H1 (cell line): Measurements from ENCODE around the gene KNDC1. TPM values are rescaled to one million over a fixed set of nuclear protein-coding genes. Genes with fewer than 3 reads are reported as not detected.

Experiments used
- CTCF ChIA-PET: fragments of 300-600 bp; sonication (Branson Sonifier 250); formaldehyde crosslinking; loops from one replicate; lab custom pipeline; 2021; ENCODE audit not compliant: partially characterized antibody; lab: Charles Lee
- POLR2A ChIA-PET: fragments of 300-600 bp; sonication (Branson Sonifier 250); formaldehyde crosslinking; loops from one replicate; lab custom pipeline; 2021; ENCODE audit warnings: inconsistent platforms; ENCODE audit not compliant: partially characterized antibody; lab: Charles Lee
- DNase-seq, 2 experiments: peaks; one replicate each; pipeline versions ENCODE4 v3.0.0 to v3.0.0-alpha.2; 2010 to 2022; ENCODE audit warnings: low spot score in 2 of 2, low read depth in 1 of 2, mixed read lengths in 1 of 2
- FAIRE-seq: peaks from 2 replicates; lab custom pipeline; 2011; peaks lifted over from hg19 to GRCh38; lab: Jason Lieb, UNC
- H2AFZ ChIP-seq: 2 replicates; pipeline ENCODE4 v1.8.1; 2012; ENCODE audit warnings: low read length, inconsistent platforms
- H2AK5ac ChIP-seq: 2 replicates; pipeline ENCODE4 v1.6.1; 2013; ENCODE audit warnings: low read depth, low read length
- H2BK120ac ChIP-seq: replicated peaks from 2 replicates; pipeline ENCODE3; 2013; ENCODE audit warnings: low read depth, low read length, inconsistent platforms
- H2BK12ac ChIP-seq: 2 replicates; pipeline ENCODE4 v1.6.1; 2013; ENCODE audit warnings: low read depth, low read length
- H2BK15ac ChIP-seq: 2 replicates; pipeline ENCODE4 v1.6.1; 2013; ENCODE audit warnings: low read length
- H2BK20ac ChIP-seq: 2 replicates; pipeline ENCODE4 v1.6.1; 2013; ENCODE audit warnings: low read length
- H2BK5ac ChIP-seq: 2 replicates; pipeline ENCODE4 v1.6.1; 2013; ENCODE audit warnings: low read depth, low read length
- H3K14ac ChIP-seq: 2 replicates; pipeline ENCODE4 v1.6.1; 2013; ENCODE audit warnings: inconsistent platforms; ENCODE audit not compliant: insufficient read length
- H3K18ac ChIP-seq: 2 replicates; pipeline ENCODE4 v1.6.1; 2013; ENCODE audit warnings: low read length; ENCODE audit errors: extremely low read depth
- H3K23ac ChIP-seq: 2 replicates; pipeline ENCODE4 v1.6.1; 2013; ENCODE audit warnings: inconsistent platforms; ENCODE audit not compliant: insufficient read length
- H3K23me2 ChIP-seq: 2 replicates; pipeline ENCODE4 v1.6.1; 2013; ENCODE audit warnings: low read depth, low read length
- H3K27ac ChIP-seq: 2 replicates; pipeline ENCODE4 v1.6.1; 2011; ENCODE audit warnings: low read depth, low read length, inconsistent platforms
- H3K27me3 ChIP-seq, 4 experiments: replicated peaks in 1 of 4; 1 replicate in 1 of 4; 2 replicates in 3 of 4; pipeline versions ENCODE4 v1.6.1 to v1.8.1; 2011 to 2013; ENCODE audit warnings: low read length in 3 of 4, mild to moderate bottlenecking in 3 of 4, inconsistent platforms in 2 of 4, mixed read lengths in 2 of 4, moderate library complexity in 1 of 4; ENCODE audit not compliant: control insufficient read depth in 3 of 4, insufficient read depth in 3 of 4; ENCODE audit errors: extremely low read depth in 1 of 4
- H3K36me3 ChIP-seq, 4 experiments: 2 replicates each; pipeline versions ENCODE4 v1.6.1 to v1.8.1; 2011 to 2013; ENCODE audit warnings: mild to moderate bottlenecking in 4 of 4, low read length in 3 of 4, moderate library complexity in 2 of 4, control low read depth in 1 of 4, inconsistent platforms in 1 of 4; ENCODE audit not compliant: insufficient read depth in 4 of 4, control insufficient read depth in 2 of 4
- H3K4ac ChIP-seq: replicated peaks from 2 replicates; pipeline ENCODE3; 2013; ENCODE audit warnings: low read length, low read depth, mixed read lengths, inconsistent platforms; ENCODE audit not compliant: insufficient read length
- H3K4me1 ChIP-seq, 4 experiments: replicated peaks in 1 of 4; 1 replicate in 1 of 4; 2 replicates in 3 of 4; pipeline versions ENCODE4 v1.6.1 to v1.8.1; 2011 to 2013; ENCODE audit warnings: low read length in 3 of 4, inconsistent platforms in 2 of 4, mixed read lengths in 1 of 4; ENCODE audit not compliant: insufficient read depth in 4 of 4, control insufficient read depth in 3 of 4
- H3K4me2 ChIP-seq, 2 experiments: 2 replicates each; pipeline versions ENCODE4 v1.6.1 to v1.8.1; 2011 to 2013; ENCODE audit warnings: low read depth in 2 of 2, low read length in 2 of 2, control low read depth in 1 of 2, inconsistent platforms in 1 of 2, mild to moderate bottlenecking in 1 of 2; ENCODE audit not compliant: insufficient read depth in 1 of 2
- H3K4me3 ChIP-seq, 4 experiments: fragments of 200-600, 300-600 bp in 1 of 4; sonication (generic), shearing (Covaris generic), sonication (Bioruptor Twin) in 1 of 4; 2 replicates each; pipeline versions ENCODE4 v1.5.1 to v1.8.1; 2011 to 2016; ENCODE audit warnings: low read length in 4 of 4, low read depth in 3 of 4, control low read depth in 2 of 4, inconsistent platforms in 2 of 4, mild to moderate bottlenecking in 2 of 4, mixed read lengths in 1 of 4, moderate library complexity in 1 of 4; ENCODE audit not compliant: insufficient read depth in 2 of 4; ENCODE audit errors: extremely low read depth in 1 of 4
- H3K56ac ChIP-seq: replicated peaks from 2 replicates; pipeline ENCODE3; 2013; ENCODE audit warnings: low read depth, mild to moderate bottlenecking, mixed read lengths, low read length, inconsistent platforms; ENCODE audit not compliant: insufficient read length
- H3K79me1 ChIP-seq: 2 replicates; pipeline ENCODE4 v1.6.1; 2013; ENCODE audit warnings: low read depth, low read length, control low read depth
- H3K79me2 ChIP-seq, 2 experiments: 2 replicates each; pipeline versions ENCODE4 v1.6.1 to v1.8.1; 2012 to 2013; ENCODE audit warnings: low read length in 2 of 2, mild to moderate bottlenecking in 2 of 2, inconsistent platforms in 1 of 2; ENCODE audit not compliant: insufficient read depth in 2 of 2, control insufficient read depth in 1 of 2
- H3K9ac ChIP-seq, 4 experiments: replicated peaks in 1 of 4; 1 replicate in 1 of 4; 2 replicates in 3 of 4; pipeline versions ENCODE4 v1.6.1 to v1.8.1; 2011 to 2013; ENCODE audit warnings: low read depth in 3 of 4, low read length in 3 of 4, control low read depth in 2 of 4, mild to moderate bottlenecking in 2 of 4, moderate library complexity in 2 of 4, inconsistent platforms in 1 of 4; ENCODE audit errors: extremely low read depth in 1 of 4
- H3K9me3 ChIP-seq, 2 experiments: 2 replicates each; pipeline versions ENCODE4 v1.6.1 to v1.8.1; 2012 to 2013; ENCODE audit warnings: mild to moderate bottlenecking in 2 of 2, moderate library complexity in 2 of 2, control low read depth in 1 of 2, inconsistent platforms in 1 of 2, low read depth in 1 of 2, low read length in 1 of 2, mixed read lengths in 1 of 2; ENCODE audit not compliant: insufficient read depth in 2 of 2
- H4K20me1 ChIP-seq, 2 experiments: replicated peaks in 1 of 2; 2 replicates each; pipeline versions ENCODE3 to v1.8.1; 2011 to 2013; ENCODE audit warnings: inconsistent platforms in 2 of 2, low read length in 2 of 2, mild to moderate bottlenecking in 1 of 2; ENCODE audit not compliant: insufficient read depth in 2 of 2, control insufficient read depth in 1 of 2
- H4K5ac ChIP-seq: 2 replicates; pipeline ENCODE4 v1.6.1; 2013; ENCODE audit warnings: low read length, low read depth, mixed read lengths, inconsistent platforms; ENCODE audit not compliant: insufficient read length
- H4K8ac ChIP-seq: 2 replicates; pipeline ENCODE4 v1.8.0; 2013; ENCODE audit warnings: mild to moderate bottlenecking, moderate library complexity, low read length, inconsistent platforms; ENCODE audit not compliant: insufficient read depth; ENCODE audit errors: extremely low read depth
- H4K91ac ChIP-seq: replicated peaks from 2 replicates; pipeline ENCODE3; 2013; ENCODE audit warnings: low read length, mixed read lengths, inconsistent platforms; ENCODE audit not compliant: insufficient read length
- EZH2 ChIP-seq: fragments of 200-600 bp; sonication (generic); IDR thresholded peaks from 2 replicates; pipeline ENCODE4 v1.7.1; 2012; ENCODE audit warnings: low read depth, mild to moderate bottlenecking, moderate library complexity, low read length, inconsistent platforms; ENCODE audit not compliant: severe bottlenecking
- NRF1 ChIP-seq: IDR thresholded peaks from 2 replicates; pipeline ENCODE4 v1.6.1; 2011; ENCODE audit warnings: mild to moderate bottlenecking, low read depth, low read length, improper control_type of control experiment
- WGBS, 2 experiments: shearing (Covaris generic) in 1 of 2; methylation state at CpG; one replicate each; pipeline versions ENCODE4 v1.1.6 to v1.1.7; 2013 to 2015; ENCODE audit warnings: low lambda C conversion rate in 2 of 2, mixed read lengths in 2 of 2, inconsistent platforms in 1 of 2, low coverage in 1 of 2, missing lambda C conversion rate in 1 of 2; ENCODE audit not compliant: insufficient replicate concordance in 2 of 2, insufficient coverage in 1 of 2, insufficient read length in 1 of 2; ENCODE audit errors: extremely low coverage in 1 of 2, missing lambda C conversion rate in 1 of 2; 5-methylcytosine and 5-hydroxymethylcytosine counted together
- polyA plus RNA-seq, 7 experiments: library from polyadenylated mRNA; depleted of rRNA in 3 of 7; stranded (reverse) in 5 of 7; unstranded in 2 of 7; fragments of >200 nt in 5 of 7; fragments of 200-250 nt in 2 of 7; gene quantifications; 1 replicate in 5 of 7; 2 replicates in 1 of 7; 4 replicates in 1 of 7; pipeline versions ENCODE4 v1.2.1 to v1.2.3, GENCODE V29; 2011 to 2013; ENCODE audit warnings: missing spikeins in 2 of 7, mixed read lengths in 2 of 7
- total RNA-seq: library from RNA; stranded (reverse); fragmentation: NEBNext Ultra II Directional; extraction: Animal tissue kit (Norgen Biotek cat#: 25700); gene quantifications from 2 replicates; pipeline ENCODE4 v1.2.1, GENCODE V29; 2021

The KNDC1 gene
- total and polyA plus RNA-seq, 2 of the 8 experiments (the other 6 are each of a cell fraction or from before 2014, with no cell fraction given), result 7.5 to 16.7 TPM

GRCh38 chr10:133160826-133161471 is 930 bp downstream of the KNDC1 start:
- WGBS, 2 experiments, result 22% methylated on average over 26 of the region's 29 CpGs; no CpG with 5 or more reads in 1 of the 2 experiments
- CTCF ChIA-PET, result interaction anchor here (0.6 to 3.8 kb wide), 12 partner anchors 12 to 267 kb away, joined by 3 to 18 read pairs (median 4); no protein-coding TSS in a partner anchor

More at GRCh38 chr10:133160826-133161471, 930 bp downstream of the KNDC1 start:
- Histone ChIP-seq H3K4me1 (peaks cover 3 to 51% (median 24%) of the 10 kb centered on the region in 4 experiments), H3K56ac (no peak overlapping the region), H3K79me1 (peaks cover 18% of the 10 kb centered on the region), H2BK20ac (no peak overlapping the region), H2AK5ac (no peak overlapping the region), H3K14ac (no peak overlapping the region), H3K9ac (0 out of 7 replicates have a peak overlapping the region, but pooled peaks of 1 of the 4 experiments have one; percentile 5), H3K4me3 (peak overlapping the region; percentile 53 to 94 (median 63)), H3K4ac (peak overlapping the region; percentile 11), H4K20me1 (peaks cover 0 to 10% of the 10 kb centered on the region in 2 experiments), H2BK12ac (no peak overlapping the region), H3K23me2 (peaks cover 12% of the 10 kb centered on the region; the same call in 1 of the 2 replicates), H3K79me2 (peaks cover 0 to 10% of the 10 kb centered on the region in 2 experiments; a peak in 1 of 4 replicates), H4K91ac (peak overlapping the region; percentile 77), H3K18ac (no peak overlapping the region; the same call in 1 of the 2 replicates), H2AFZ (no peak overlapping the region), H2BK120ac (no peak overlapping the region), H4K8ac (peak overlapping the region; percentile 35), H2BK5ac (no peak overlapping the region), H3K4me2 (peak overlapping the region; percentile 90 to 92), H2BK15ac (no peak overlapping the region), H3K23ac (no peak overlapping the region), H3K36me3 (peaks cover 0 to 6% (median 2%) of the 10 kb centered on the region in 4 experiments; a peak in 2 of 8 replicates), H3K27me3 (peaks cover 0 to 3% (median 0%) of the 10 kb centered on the region in 4 experiments; a peak in 2 of 7 replicates), H4K5ac (no peak overlapping the region), H3K9me3 (no peaks in the 10 kb centered on the region), H3K27ac (no peak overlapping the region)
- no peak for DNase-seq
- FAIRE-seq, result no peak
- TF ChIP-seq NRF1 (no peak), EZH2 (peak; percentile 10)
- POLR2A ChIA-PET, result interaction anchor here (0.9 to 2.5 kb wide), 9 partner anchors 11 to 71 kb away, joined by 3 to 6 read pairs (median 3); no protein-coding TSS in a partner anchor
